ENCODE data around the gene RRP1. TPM values are rescaled to one million over a fixed set of nuclear protein-coding genes. Genes with fewer than 3 reads are reported as not detected.

RRP1 gene
- total RNA-seq, 4 donors from 2014 or later, result 9.1 to 18.9 (median 16.3) TPM

DNA sequence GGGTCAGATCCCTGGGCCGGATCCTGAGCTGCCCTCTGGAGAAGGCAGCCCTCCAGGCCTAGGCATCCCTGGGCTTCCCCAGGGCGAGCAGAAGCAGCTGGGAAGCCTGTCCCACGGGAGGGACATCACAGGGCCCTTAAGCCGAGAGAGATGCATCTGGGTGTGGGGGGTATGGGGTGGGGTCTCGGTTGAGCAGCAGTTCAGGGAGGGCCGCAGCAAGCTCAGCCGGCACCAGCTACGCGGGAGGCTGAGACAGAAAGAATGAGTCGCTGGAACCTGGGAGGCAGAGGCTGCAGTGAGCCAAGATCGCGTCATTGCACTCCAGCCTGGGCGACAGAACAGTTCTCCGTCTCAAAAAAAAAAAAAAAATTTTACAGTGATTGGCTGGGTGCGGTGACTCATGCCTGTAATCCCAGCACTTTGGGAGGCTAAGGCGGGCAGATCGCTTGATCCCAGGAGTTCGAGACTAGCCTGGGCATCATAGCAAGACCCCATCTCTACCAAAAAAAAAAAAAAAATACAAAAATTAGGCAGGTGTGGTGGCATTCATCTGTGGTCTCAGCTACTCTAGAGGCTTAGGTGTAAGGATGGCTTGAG lies 37.7 kb downstream of the RRP1 start:
- no peak for TF ChIP-seq POLR2A (IDR thresholded peaks at IDR 0.05; ENCODE audit: low read depth)
- no peak for TF ChIP-seq POLR2AphosphoS5 (IDR thresholded peaks at IDR 0.05)
- TF ChIP-seq, protein P1, sequence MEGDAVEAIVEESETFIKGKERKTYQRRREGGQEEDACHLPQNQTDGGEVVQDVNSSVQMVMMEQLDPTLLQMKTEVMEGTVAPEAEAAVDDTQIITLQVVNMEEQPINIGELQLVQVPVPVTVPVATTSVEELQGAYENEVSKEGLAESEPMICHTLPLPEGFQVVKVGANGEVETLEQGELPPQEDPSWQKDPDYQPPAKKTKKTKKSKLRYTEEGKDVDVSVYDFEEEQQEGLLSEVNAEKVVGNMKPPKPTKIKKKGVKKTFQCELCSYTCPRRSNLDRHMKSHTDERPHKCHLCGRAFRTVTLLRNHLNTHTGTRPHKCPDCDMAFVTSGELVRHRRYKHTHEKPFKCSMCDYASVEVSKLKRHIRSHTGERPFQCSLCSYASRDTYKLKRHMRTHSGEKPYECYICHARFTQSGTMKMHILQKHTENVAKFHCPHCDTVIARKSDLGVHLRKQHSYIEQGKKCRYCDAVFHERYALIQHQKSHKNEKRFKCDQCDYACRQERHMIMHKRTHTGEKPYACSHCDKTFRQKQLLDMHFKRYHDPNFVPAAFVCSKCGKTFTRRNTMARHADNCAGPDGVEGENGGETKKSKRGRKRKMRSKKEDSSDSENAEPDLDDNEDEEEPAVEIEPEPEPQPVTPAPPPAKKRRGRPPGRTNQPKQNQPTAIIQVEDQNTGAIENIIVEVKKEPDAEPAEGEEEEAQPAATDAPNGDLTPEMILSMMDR (IDR thresholded peaks at IDR 0.05), result no peak
- TF ChIP-seq EP300 (IDR thresholded peaks at IDR 0.05), result no peak
- no peaks in the 10 kb centered on the region for H3K9me3 ChIP-seq
- intact Hi-C loops (cut with DNase I), result no loop called here
- 65% methylated on average over 15 of the region's 18 CpGs for WGBS
- no peak overlapping the region for H3K4me3 ChIP-seq
- H3K27me3 ChIP-seq, result peaks cover 0 to 33% (median 0%) of the 10 kb centered on the region in 4 donors
- no peak for DNase-seq (ENCODE audit: extremely low spot score)
- H3K36me3 ChIP-seq, result no peaks in the 10 kb centered on the region
- peaks cover 0 to 13% (median 8%) of the 10 kb centered on the region in 4 donors for H3K4me1 ChIP-seq
- no peak overlapping the region for H3K27ac ChIP-seq (replicated peaks in 1 of 4)

DNA sequence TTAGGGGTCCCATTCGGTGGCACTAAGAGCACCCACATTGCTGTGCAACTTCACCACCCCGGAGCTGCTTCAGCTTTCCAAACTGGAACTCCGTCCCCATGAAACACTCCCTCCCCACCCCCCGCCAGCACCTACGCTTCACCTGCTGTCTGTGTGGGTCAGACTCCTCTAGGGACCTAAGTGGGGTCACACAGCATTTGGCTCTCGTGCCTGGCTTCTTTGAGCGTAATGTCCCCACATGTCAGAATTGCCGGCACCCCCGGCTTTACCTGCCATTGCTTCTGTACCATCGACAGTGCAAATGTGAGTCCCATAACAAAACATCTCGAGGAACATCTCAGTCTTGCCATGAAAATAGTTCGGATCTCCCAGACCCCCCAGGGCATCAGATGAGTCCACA lies 39.8 kb downstream of the RRP1 start:
- TF ChIP-seq, protein P1 (IDR thresholded peaks at IDR 0.05), result no peak
- TF ChIP-seq POLR2A (IDR thresholded peaks at IDR 0.05; ENCODE audit: low read depth), result no peak
- no peak for TF ChIP-seq POLR2AphosphoS5 (IDR thresholded peaks at IDR 0.05)
- no peak for TF ChIP-seq EP300 (IDR thresholded peaks at IDR 0.05)
- H3K27me3 ChIP-seq, result peaks cover 0 to 51% (median 0%) of the 10 kb centered on the region in 4 donors
- DNase-seq (ENCODE audit: extremely low spot score), result no peak
- no peaks in the 10 kb centered on the region for H3K36me3 ChIP-seq
- WGBS, result 91% methylated on average over 12 of the region's 12 CpGs
- no peak overlapping the region for H3K27ac ChIP-seq (replicated peaks in 1 of 4)
- H3K4me1 ChIP-seq, result peaks cover 0 to 13% (median 8%) of the 10 kb centered on the region in 4 donors
- intact Hi-C loops (cut with DNase I), result no loop called here
- no peak overlapping the region for H3K4me3 ChIP-seq
- no peaks in the 10 kb centered on the region for H3K9me3 ChIP-seq

DNA sequence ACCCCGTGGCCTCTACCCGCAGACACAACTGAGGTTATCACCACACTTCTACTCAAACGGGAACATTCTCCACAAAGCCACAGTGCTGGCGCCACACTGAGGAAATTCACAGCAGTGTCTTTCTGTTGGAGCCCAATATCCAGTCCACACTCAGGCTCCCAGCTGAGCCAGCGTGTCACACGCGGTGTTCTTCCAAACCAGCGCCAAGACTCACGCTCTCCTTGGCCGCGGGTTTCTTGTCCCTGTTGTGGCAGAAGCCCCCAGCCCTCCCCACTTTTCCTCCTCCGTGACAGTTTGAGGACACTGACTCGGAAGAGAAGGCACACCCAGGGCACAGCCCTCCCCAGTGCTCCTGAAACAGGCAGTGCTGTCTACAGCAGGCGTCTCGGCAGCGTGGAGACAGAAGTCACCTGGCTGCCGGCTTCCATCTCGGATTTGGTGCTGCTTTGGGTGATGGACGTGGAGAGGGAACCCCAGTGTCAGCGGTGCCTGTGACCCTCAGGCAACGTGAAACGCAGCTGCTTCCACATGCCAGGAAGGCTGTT lies 40.3 kb downstream of the RRP1 start:
- Histone ChIP-seq H3K27me3 (peaks cover 0 to 56% (median 0%) of the 10 kb centered on the region in 4 donors), H3K9me3 (no peaks in the 10 kb centered on the region), H3K27ac (replicated peaks in 1 of 4) (no peak overlapping the region), H3K36me3 (no peaks in the 10 kb centered on the region), H3K4me1 (peaks cover 0 to 13% (median 9%) of the 10 kb centered on the region in 4 donors), H3K4me3 (no peak overlapping the region)
- 61% methylated on average over 18 of the region's 22 CpGs for WGBS
- no peak for DNase-seq (ENCODE audit: extremely low spot score)
- TF ChIP-seq, protein P1 (IDR thresholded peaks at IDR 0.05), result no peak
- TF ChIP-seq POLR2AphosphoS5 (IDR thresholded peaks at IDR 0.05) (no peak), EP300 (IDR thresholded peaks at IDR 0.05) (no peak), POLR2A (IDR thresholded peaks at IDR 0.05; ENCODE audit: low read depth) (no peak)
- intact Hi-C loops (cut with DNase I), result no loop called here

DNA sequence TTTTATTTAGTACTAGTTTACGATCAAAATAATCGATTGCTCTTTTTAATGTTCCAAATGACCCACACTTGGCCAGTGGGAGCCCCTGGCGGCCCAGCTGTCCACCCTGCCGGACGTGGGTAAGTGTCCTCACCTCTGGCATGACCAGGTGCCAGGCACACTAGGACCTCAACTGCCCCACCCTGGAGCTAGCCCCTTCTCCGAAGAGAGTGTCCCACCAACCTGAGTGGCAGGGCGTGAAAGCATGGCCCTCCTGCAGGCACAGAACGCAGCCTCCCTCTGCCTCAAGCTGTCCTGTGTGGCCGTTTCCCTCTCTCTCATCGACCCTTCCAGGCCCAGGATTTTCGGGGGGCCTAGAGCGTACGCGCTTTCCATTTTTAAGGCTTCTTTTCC lies 42.8 kb downstream of the RRP1 start:
- Histone ChIP-seq H3K27ac (replicated peaks in 1 of 4) (no peak overlapping the region), H3K9me3 (no peaks in the 10 kb centered on the region), H3K4me3 (no peak overlapping the region), H3K36me3 (no peaks in the 10 kb centered on the region), H3K4me1 (peaks cover 1 to 10% (median 4%) of the 10 kb centered on the region in 4 donors), H3K27me3 (peaks cover 0 to 68% (median 0%) of the 10 kb centered on the region in 4 donors)
- 96% methylated on average over 11 of the region's 14 CpGs for WGBS
- TF ChIP-seq EP300 (IDR thresholded peaks at IDR 0.05) (no peak), POLR2A (IDR thresholded peaks at IDR 0.05; ENCODE audit: low read depth) (no peak), POLR2AphosphoS5 (IDR thresholded peaks at IDR 0.05) (no peak)
- TF ChIP-seq, protein P1 (IDR thresholded peaks at IDR 0.05), result no peak
- DNase-seq (ENCODE audit: extremely low spot score), result no peak
- intact Hi-C loops (cut with DNase I), result no loop called here

Data from esophagus muscularis mucosa (tissue), 4 donors.